Activated CD4-positive, alpha-beta T cell treated with anti-CD3 and anti-CD28 coated beads for 36 hours (primary cell): Measurements from ENCODE around the gene SRRM2. TPM values are rescaled to one million over a fixed set of nuclear protein-coding genes. Genes with fewer than 3 reads are reported as not detected.
A peak's percentile ranks its signal among the peaks of the same experiment; 100 is the strongest.

Experiments
- ATAC-seq: fragments of 200-7000 bp; cut with Tn5 transposase; one replicate; pipeline ENCODE4 v1.10.0; 2021; ENCODE audit warnings: mild to moderate bottlenecking, moderate library complexity
- CTCF ChIA-PET: fragments of 350-600 bp; sonication (Branson Sonifier 250); formaldehyde crosslinking; loops from one replicate; lab custom pipeline; 2021; ENCODE audit warnings: antibody characterized with exemption; lab: Charles Lee
- POLR2A ChIA-PET: fragments of 350-600 bp; sonication (Branson Sonifier 250); formaldehyde crosslinking; loops from one replicate; lab custom pipeline; 2021; ENCODE audit warnings: antibody characterized with exemption, inconsistent platforms; lab: Charles Lee
- DNase-seq: peaks from one replicate; pipeline ENCODE4 v3.0.0-alpha.2; 2020
- H3K27ac Mint-ChIP-seq: one replicate; pipeline ENCODE4 v1.8.0; 2021; ENCODE audit warnings: mixed read lengths
- H3K27me3 Mint-ChIP-seq: one replicate; pipeline ENCODE4 v1.8.0; 2021; ENCODE audit warnings: mixed read lengths
- H3K36me3 Mint-ChIP-seq: one replicate; pipeline ENCODE4 v1.8.0; 2021; ENCODE audit warnings: low read depth, mixed read lengths
- H3K4me1 Mint-ChIP-seq: one replicate; pipeline ENCODE4 v1.8.0; 2021; ENCODE audit warnings: mixed read lengths
- H3K4me3 Mint-ChIP-seq: one replicate; pipeline ENCODE4 v1.8.0; 2021; ENCODE audit warnings: mild to moderate bottlenecking, moderate library complexity, mixed read lengths
- H3K9me3 Mint-ChIP-seq: one replicate; pipeline ENCODE4 v1.8.0; 2021; ENCODE audit warnings: low read depth, mixed read lengths
- intact Hi-C, 2 experiments: fragments of 100-400 bp; cut with DNase I in 1 of 2; cut with micrococcal nuclease in 1 of 2; formaldehyde crosslinking; loops; one replicate each; pipeline versions ENCODE4 v1.14.2 to v1.15.1; 2022 to 2024; cut with DNase I, micrococcal nuclease
- total RNA-seq, 2 experiments: library from RNA; stranded (reverse); gene quantifications; one replicate each; pipeline ENCODE4 v1.2.3, GENCODE V29; 2021

Gene SRRM2
- total RNA-seq, 2 experiments from 2014 or later = 517 to 598 TPM

DNA sequence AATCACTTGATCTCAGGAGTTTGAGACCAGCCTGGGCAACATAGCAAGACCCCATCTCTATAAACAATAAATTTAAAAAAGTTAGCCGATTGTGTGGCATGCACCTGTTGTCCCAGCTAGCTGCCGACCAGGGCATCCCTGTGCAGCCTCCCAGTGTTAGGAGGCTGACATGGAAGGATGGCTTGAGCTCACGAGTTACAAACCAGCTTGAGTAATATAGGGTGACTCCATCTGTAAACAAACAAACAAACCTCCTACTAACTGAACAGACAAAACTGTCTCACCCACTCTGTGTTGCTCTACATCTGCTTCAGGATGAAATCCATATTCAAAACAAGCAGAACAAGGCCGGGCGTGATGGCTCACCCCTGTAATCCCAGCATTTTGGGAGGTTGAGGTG, 25.5 kb upstream of the SRRM2 start:
- H3K4me1 Mint-ChIP-seq = peaks cover 2% of the 10 kb centered on the region
- no peaks in the 10 kb centered on the region for H3K9me3 Mint-ChIP-seq
- H3K36me3 Mint-ChIP-seq = no peaks in the 10 kb centered on the region
- no peak overlapping the region for H3K4me3 Mint-ChIP-seq
- intact Hi-C loops = no loop called here
- ChIA-PET POLR2A (no interaction called here), CTCF (no interaction called here)
- ATAC-seq = no peak
- DNase-seq = no peak
- H3K27ac Mint-ChIP-seq = no peak overlapping the region
- H3K27me3 Mint-ChIP-seq = peaks cover 9% of the 10 kb centered on the region

DNA sequence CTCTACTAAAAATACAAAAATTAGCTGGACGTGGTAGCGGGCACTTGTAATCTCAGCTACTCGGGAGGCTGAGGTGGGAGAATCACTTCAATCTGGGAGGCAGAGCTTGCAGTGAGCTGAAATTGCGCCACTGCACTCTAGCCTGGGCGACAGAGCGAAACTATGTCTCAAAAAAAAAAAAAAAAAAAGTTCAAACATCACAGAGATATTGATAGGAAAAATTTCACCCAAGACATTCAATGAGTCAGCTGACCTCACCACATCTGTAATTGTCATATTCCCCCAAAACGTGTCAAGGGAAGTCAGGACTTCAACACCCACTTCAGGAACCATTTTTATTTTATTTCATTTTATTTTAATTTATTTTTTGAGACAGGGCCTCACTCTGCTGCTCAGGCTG, 24.4 kb upstream of the SRRM2 start:
- H3K27me3 Mint-ChIP-seq = peaks cover 9% of the 10 kb centered on the region
- H3K27ac Mint-ChIP-seq = no peak overlapping the region
- ChIA-PET CTCF (no interaction called here), POLR2A (no interaction called here)
- H3K4me1 Mint-ChIP-seq = peaks cover 2% of the 10 kb centered on the region
- ATAC-seq = peak; percentile 49
- intact Hi-C loops = no loop called here
- DNase-seq = no peak
- H3K9me3 Mint-ChIP-seq = no peaks in the 10 kb centered on the region
- H3K36me3 Mint-ChIP-seq = no peaks in the 10 kb centered on the region
- H3K4me3 Mint-ChIP-seq = no peak overlapping the region

DNA sequence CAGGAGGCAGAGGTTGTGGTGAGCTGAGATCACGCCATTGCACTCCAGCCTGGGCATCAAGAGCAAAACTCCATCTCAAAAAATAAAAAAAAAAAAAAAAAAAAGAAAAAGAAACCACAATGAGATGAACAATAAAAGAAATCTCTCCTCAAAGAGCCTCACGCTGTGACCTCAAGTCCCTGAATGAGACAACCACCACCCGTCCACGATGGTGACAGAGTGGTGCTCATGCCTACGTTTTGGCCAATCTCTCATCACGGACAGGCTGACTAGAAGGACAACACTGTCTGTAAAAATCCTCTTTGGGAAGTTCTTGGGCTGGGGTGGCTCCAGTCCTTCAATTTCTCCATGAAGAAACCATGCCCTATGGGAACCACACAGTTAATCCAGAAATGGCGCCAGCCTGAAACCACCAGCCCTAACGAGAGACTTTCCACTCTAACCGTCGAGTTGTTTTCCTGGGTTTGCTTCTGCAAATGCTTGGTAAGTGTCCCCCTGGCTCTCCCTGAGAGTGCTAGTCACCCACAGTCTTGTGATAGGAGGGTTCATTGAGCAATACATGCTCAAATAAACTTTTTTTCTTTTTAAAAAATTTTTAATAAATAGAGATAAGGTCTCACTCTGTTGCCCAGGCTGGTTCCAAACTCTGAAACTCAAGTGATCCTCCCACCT, 17.5 kb upstream of the SRRM2 start:
- Mint-ChIP-seq H3K27ac (no peak overlapping the region), H3K9me3 (no peaks in the 10 kb centered on the region), H3K36me3 (no peaks in the 10 kb centered on the region), H3K27me3 (peaks cover 1% of the 10 kb centered on the region), H3K4me3 (no peak overlapping the region), H3K4me1 (no peaks in the 10 kb centered on the region)
- no peak for ATAC-seq
- ChIA-PET POLR2A (no interaction called here), CTCF (interaction anchor here (0.6 to 0.7 kb wide), 2 partner anchors 11 to 44 kb away, joined by 3 to 4 read pairs; no protein-coding TSS in a partner anchor)
- intact Hi-C loops = no loop called here
- DNase-seq = no peak

DNA sequence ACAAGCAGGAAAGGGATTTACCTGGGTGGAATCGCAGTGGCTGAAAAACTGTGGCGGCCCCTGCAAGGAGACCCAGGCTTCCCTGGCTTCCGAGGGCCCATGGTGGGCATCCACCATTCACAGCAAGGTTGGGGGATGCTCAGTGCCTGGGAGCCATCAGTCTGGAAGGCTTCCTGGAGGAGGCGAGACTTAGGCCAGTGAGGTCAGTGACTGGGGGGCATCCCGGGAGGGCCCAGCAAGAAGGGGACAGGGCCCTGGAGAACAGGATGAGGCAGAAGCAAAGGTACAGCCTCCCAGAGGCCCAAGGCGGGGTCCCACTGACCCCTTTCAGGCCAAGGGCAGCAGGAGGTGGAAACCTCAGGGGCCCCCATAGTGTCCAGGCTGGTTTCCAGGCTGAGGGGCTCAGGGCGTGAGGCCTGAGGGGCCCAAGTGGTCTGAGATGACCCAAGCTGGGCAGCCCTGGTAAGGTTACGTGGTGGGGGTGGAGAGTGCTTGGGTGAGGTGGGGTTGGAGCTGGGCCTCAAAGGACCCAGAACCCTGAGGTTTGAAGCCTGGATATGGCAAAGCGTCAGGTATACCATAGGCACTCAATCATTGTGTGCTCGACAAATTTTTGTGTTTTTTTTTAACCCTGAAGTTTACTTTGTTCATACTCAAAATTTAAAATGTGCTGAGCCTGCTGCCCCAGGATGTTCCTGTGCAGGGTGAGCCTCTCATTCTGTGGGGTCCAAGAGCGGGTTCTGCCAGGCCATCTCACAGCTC, 15.8 kb upstream of the SRRM2 start:
- ATAC-seq = no peak
- CTCF ChIA-PET = no interaction called here
- no peak for DNase-seq
- intact Hi-C loops = no loop called here
- Mint-ChIP-seq H3K27ac (no peak overlapping the region), H3K27me3 (peaks cover 1% of the 10 kb centered on the region), H3K9me3 (no peaks in the 10 kb centered on the region), H3K4me1 (no peaks in the 10 kb centered on the region), H3K4me3 (no peak overlapping the region), H3K36me3 (no peaks in the 10 kb centered on the region)
- POLR2A ChIA-PET = interaction anchor here (0.6 to 0.7 kb wide), 2 partner anchors 12 to 674 kb away, joined by 3 read pairs; no protein-coding TSS in a partner anchor

DNA sequence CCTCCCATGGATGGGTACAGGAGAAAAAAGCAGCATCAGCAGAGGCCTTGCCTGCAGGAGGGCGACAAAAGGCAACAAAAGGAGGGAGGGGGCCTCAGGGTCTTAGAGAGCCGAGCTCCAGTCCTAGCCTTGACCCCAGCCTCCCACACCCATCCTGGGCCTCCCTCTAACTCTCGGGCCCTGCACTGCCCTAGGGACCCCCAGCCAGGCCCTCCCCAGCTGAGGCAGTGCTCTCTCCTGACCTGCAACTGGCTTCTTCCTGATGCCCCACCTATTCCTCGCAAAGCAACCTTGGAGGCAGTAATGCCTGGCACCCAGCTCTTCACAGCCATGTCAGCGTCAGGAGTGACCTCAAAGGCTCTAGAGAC, 15.2 kb upstream of the SRRM2 start:
- Mint-ChIP-seq H3K27ac (no peak overlapping the region), H3K9me3 (no peaks in the 10 kb centered on the region), H3K36me3 (no peaks in the 10 kb centered on the region), H3K4me1 (no peaks in the 10 kb centered on the region), H3K27me3 (peaks cover 1% of the 10 kb centered on the region), H3K4me3 (no peak overlapping the region)
- intact Hi-C loops = no loop called here
- no peak for DNase-seq
- CTCF ChIA-PET = no interaction called here
- ATAC-seq = no peak
- POLR2A ChIA-PET = interaction anchor here (0.6 to 1.4 kb wide), 3 partner anchors 20 to 675 kb away, joined by 3 to 5 read pairs (median 4); no protein-coding TSS in a partner anchor

DNA sequence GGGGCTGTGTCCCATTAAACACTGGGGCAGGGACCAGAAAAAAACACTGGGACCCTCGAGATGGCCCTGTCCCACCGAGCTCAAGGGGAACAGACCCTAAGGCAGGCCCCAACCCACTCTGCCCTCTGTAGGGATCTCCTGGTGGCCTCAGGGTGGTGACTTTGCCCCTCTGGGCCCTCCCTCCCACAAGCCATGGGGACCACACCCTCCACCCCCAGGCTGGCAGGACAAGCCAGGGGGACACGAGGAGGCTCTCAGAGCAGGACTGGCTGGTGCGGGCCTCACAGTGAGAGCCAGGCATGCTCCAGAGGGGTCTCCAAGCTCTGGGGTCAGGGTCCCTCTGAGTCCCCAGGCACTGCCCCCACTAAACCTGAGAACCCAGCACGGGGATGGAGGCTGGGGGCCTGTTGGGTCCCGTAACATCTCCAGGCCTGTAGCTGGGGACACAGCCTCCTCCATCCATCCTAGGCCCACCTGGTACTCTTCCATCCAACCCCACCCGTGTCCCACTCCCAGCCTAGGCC, 14.5 kb upstream of the SRRM2 start:
- ATAC-seq = no peak
- CTCF ChIA-PET = no interaction called here

DNA sequence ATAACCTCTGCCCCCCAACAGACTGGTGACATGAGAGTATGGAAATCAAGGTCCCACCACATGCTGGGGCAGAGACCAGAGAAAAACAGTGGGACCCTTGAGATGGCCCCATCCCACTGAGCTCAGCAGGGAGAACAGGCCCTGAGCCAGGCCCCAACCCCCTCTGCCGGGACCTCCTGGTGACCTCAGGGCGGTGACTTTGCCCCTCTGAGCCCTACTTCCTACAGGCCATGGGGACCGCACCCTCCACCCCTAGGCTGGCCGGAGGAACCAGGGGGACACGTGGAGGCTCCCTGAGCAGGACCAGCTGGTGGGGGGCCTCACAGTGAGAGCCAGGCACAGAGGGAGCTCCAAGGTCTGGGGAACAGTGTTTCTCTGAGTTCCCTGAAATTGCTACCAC, 13.8 kb upstream of the SRRM2 start:
- no peak for DNase-seq
- ChIA-PET CTCF (no interaction called here), POLR2A (interaction anchor here (1.4 kb wide), 1 partner anchor 22 kb away, joined by 5 read pairs; no protein-coding TSS in a partner anchor)
- H3K36me3 Mint-ChIP-seq = no peaks in the 10 kb centered on the region
- H3K27ac Mint-ChIP-seq = no peak overlapping the region
- intact Hi-C loops = no loop called here
- H3K9me3 Mint-ChIP-seq = no peaks in the 10 kb centered on the region
- ATAC-seq = no peak
- no peak overlapping the region for H3K4me3 Mint-ChIP-seq
- H3K27me3 Mint-ChIP-seq = peaks cover 1% of the 10 kb centered on the region
- H3K4me1 Mint-ChIP-seq = no peaks in the 10 kb centered on the region

More for the DNA sequence above, 14.5 kb upstream of the SRRM2 start:
- Mint-ChIP-seq H3K9me3 (no peaks in the 10 kb centered on the region), H3K27me3 (peaks cover 1% of the 10 kb centered on the region), H3K27ac (no peak overlapping the region), H3K36me3 (no peaks in the 10 kb centered on the region), H3K4me1 (no peaks in the 10 kb centered on the region), H3K4me3 (no peak overlapping the region)
- POLR2A ChIA-PET = interaction anchor here (0.6 to 1.4 kb wide), 2 partner anchors 21 to 34 kb away, joined by 4 to 5 read pairs; no protein-coding TSS in a partner anchor
- no peak for DNase-seq
- intact Hi-C loops = no loop called here

DNA sequence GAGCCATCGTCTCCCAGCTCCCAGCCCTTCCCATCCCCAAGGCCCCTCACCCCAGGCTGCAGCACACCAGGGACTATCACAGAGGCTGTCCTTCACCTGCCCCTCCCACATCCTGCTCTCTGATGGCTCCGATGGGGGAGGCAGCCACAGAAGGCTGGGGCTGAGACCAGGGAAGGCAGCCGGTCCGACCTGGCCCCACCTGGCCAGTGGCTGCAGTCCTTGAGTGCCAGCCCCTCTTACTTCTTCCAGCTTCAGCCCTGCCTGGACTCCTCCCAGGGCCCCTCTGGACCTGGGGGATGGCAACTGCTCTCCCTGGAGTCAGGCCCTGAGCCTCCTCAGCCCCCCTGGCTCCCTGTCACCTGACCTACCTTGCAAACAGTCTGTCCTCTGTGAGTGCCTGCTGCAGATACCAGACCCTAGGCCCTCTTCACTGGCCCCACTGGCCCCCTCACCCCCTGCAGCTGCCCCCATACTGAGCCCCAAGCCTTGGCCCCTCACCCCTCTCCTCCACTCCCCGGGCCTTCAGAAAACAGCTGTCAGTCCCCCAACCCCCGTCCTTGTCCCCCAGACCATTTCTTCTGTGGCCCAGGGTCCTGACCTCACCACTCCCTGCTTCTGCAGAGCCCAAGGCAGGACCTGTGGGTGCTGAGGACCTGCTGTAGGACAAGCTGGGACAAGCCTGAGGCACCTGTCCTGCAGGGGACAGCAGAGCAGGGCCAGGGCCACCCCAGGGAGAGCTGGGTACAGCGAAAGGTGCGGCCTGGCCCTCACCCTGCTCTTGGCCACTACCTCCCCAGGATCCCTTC, 12.6 kb upstream of the SRRM2 start:
- H3K36me3 Mint-ChIP-seq = no peaks in the 10 kb centered on the region
- DNase-seq (no peak), ATAC-seq (no peak)
- CTCF ChIA-PET = no interaction called here
- H3K27ac Mint-ChIP-seq = no peak overlapping the region
- POLR2A ChIA-PET = no interaction called here
- H3K9me3 Mint-ChIP-seq = no peaks in the 10 kb centered on the region
- H3K27me3 Mint-ChIP-seq = peaks cover 1% of the 10 kb centered on the region
- no peak overlapping the region for H3K4me3 Mint-ChIP-seq
- H3K4me1 Mint-ChIP-seq = no peaks in the 10 kb centered on the region
- intact Hi-C loops = no loop called here

DNA sequence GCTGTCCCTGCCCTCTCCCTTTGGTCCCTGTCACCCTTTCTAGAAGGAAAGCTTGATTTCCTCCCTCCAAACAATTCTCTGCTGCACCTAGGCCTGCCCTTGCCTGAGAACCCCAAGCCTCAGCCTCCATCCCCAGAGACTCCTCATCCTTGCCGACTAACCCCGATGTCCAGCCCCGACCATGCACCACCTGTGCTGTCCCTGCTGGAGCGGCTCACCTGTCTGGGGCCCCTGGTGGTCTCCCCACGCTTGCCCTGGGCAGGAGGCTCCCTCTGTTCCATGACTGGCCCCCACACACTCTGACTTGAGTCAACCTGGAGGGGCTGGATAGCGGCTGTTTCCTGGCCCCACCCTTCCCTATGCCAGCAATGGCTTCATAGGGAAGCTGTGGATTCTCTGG, 12.0 kb upstream of the SRRM2 start:
- ChIA-PET CTCF (no interaction called here), POLR2A (no interaction called here)
- Mint-ChIP-seq H3K9me3 (no peaks in the 10 kb centered on the region), H3K27ac (no peak overlapping the region), H3K4me3 (no peak overlapping the region), H3K27me3 (no peaks in the 10 kb centered on the region), H3K36me3 (no peaks in the 10 kb centered on the region), H3K4me1 (no peaks in the 10 kb centered on the region)
- intact Hi-C loops = no loop called here
- DNase-seq (no peak), ATAC-seq (no peak)

DNA sequence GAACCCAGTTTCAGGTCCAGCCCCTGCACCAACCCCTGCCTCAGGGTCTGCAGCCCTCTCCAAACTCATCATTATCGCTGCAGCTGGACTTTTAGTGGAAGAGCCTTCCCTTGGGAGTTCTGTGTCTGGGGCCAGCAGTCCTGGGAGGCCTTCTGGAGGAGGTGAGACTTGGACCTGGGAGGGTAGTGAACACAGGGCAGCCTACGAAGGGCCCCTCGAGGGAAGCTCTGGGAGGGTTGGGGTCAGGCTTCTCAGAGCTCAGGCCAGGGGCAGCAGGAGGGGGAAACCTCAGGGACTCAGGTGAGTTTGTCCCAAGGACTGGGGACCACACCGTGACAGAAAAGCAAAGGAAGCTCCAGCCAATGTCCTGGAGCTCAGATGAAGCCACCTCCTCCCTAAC, 11.3 kb upstream of the SRRM2 start:
- CTCF ChIA-PET = no interaction called here
- no peaks in the 10 kb centered on the region for H3K9me3 Mint-ChIP-seq

DNA sequence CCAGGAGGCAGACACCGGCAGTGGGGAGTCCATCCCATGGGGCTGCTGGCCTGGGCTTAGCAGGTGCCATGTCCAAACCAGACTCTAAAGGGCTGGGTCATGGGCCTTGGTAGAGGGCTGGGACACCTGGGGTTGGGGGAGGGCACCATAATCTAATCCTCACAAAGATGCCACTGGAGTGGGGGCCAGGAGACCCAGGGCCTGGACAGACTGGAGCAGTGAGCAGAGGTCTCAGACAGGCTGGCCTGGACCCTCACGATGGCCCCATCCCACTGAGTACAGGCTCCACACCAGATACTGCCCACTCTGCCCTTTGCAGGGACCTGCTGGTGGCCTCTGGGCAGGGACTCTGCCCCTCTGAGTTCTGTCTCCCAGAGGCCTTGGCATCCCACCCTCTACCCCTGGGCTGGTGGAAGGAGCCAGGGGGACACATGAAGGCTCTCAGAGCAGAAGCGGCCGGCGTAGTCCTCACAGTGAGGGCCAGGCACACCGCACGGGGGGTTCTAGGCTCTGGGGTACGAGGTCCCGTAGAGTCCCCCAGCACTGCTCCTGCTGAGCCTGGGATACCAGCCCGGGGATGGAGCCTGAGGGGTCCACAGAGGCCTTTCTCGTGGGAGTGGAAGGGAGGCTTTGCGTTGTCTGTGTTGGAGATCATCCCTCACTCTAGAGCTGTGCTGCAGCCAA, 10.0 kb upstream of the SRRM2 start:
- ATAC-seq (no peak), DNase-seq (no peak)
- intact Hi-C loops = no loop called here
- no peaks in the 10 kb centered on the region for H3K9me3 Mint-ChIP-seq
- POLR2A ChIA-PET = no interaction called here
- no peaks in the 10 kb centered on the region for H3K36me3 Mint-ChIP-seq
- H3K27me3 Mint-ChIP-seq = no peaks in the 10 kb centered on the region
- H3K4me1 Mint-ChIP-seq = no peaks in the 10 kb centered on the region
- no peak overlapping the region for H3K27ac Mint-ChIP-seq
- CTCF ChIA-PET = interaction anchor here (0.6 kb wide), 1 partner anchor 1394 kb away, joined by 3 read pairs; no protein-coding TSS in a partner anchor
- no peak overlapping the region for H3K4me3 Mint-ChIP-seq

More for the DNA sequence above, 11.3 kb upstream of the SRRM2 start:
- POLR2A ChIA-PET = interaction anchor here (0.7 kb wide), 1 partner anchor 27 kb away, joined by 5 read pairs; no protein-coding TSS in a partner anchor
- no peaks in the 10 kb centered on the region for H3K4me1 Mint-ChIP-seq
- intact Hi-C loops = no loop called here
- no peak overlapping the region for H3K4me3 Mint-ChIP-seq
- H3K27ac Mint-ChIP-seq = no peak overlapping the region
- DNase-seq (no peak), ATAC-seq (no peak)
- H3K36me3 Mint-ChIP-seq = no peaks in the 10 kb centered on the region
- no peaks in the 10 kb centered on the region for H3K27me3 Mint-ChIP-seq
